HEK293 (cell line): ENCODE measurements around the gene TMEM63B.
"Not testable (repeated sequence)": the region's sequence is repeated elsewhere in the genome, so short reads cannot be mapped to it uniquely, and the experiment has no call there.

Source experiments
- GLIS2 ChIP-seq: fragments of 450-650 bp; formaldehyde crosslinking; IDR thresholded peaks from 2 replicates; pipeline ENCODE4 v1.5.1; 2016; ENCODE audit warnings: missing biosample characterization, missing genetic modification characterization
- PRDM1 ChIP-seq: fragments of 450-650 bp; formaldehyde crosslinking; IDR thresholded peaks from 2 replicates; pipeline ENCODE4; 2016; ENCODE audit warnings: missing biosample characterization, missing genetic modification characterization
- SALL2 ChIP-seq: fragments of 450-650 bp; formaldehyde crosslinking; IDR thresholded peaks from 2 replicates; pipeline ENCODE4 v1.5.0; 2017; ENCODE audit warnings: missing biosample characterization, mild to moderate bottlenecking, missing genetic modification characterization, borderline replicate concordance
- SETDB1 ChIP-seq: IDR thresholded peaks from one replicate; pipeline ENCODE4 v1.6.1; 2017; ENCODE audit warnings: mild to moderate bottlenecking, low read length, moderate library complexity, mixed read lengths; ENCODE audit not compliant: insufficient read length
- YY1 ChIP-seq: fragments of 450-650 bp; formaldehyde crosslinking; IDR thresholded peaks from 2 replicates; pipeline ENCODE4 v1.5.1; 2018; ENCODE audit warnings: missing biosample characterization, missing genetic modification characterization
- ZBTB48 ChIP-seq: fragments of 450-650 bp; formaldehyde crosslinking; IDR thresholded peaks from 2 replicates; pipeline ENCODE4 v1.5.1; 2016; ENCODE audit warnings: missing biosample characterization, missing genetic modification characterization
- ZNF10 ChIP-seq: fragments of 450-650 bp; formaldehyde crosslinking; IDR thresholded peaks from 2 replicates; pipeline ENCODE4 v1.5.1; 2017; ENCODE audit warnings: missing biosample characterization, missing genetic modification characterization
- ZNF501 ChIP-seq: fragments of 450-650 bp; formaldehyde crosslinking; IDR thresholded peaks from 2 replicates; pipeline ENCODE4 v1.5.1; 2016; ENCODE audit warnings: missing biosample characterization, missing genetic modification characterization
- ZNF529 ChIP-seq: fragments of 450-650 bp; formaldehyde crosslinking; IDR thresholded peaks from 2 replicates; pipeline ENCODE4 v1.5.1; 2017; ENCODE audit warnings: missing genetic modification characterization, missing biosample characterization; ENCODE audit not compliant: insufficient replicate concordance
- ZNF654 ChIP-seq: fragments of 450-650 bp; formaldehyde crosslinking; IDR thresholded peaks from 2 replicates; pipeline ENCODE4 v1.5.1; 2016; ENCODE audit warnings: low read depth, missing biosample characterization, missing genetic modification characterization
- TF ChIP-seq, protein P1 (sequence below): fragments of 450-650 bp; formaldehyde crosslinking; IDR thresholded peaks from 2 replicates; pipeline ENCODE4 v1.5.1; 2016; ENCODE audit warnings: missing biosample characterization, missing genetic modification characterization
- TF ChIP-seq, protein P2 (sequence below): fragments of 450-650 bp; formaldehyde crosslinking; IDR thresholded peaks from 2 replicates; pipeline ENCODE4 v1.5.1; 2016; ENCODE audit warnings: missing biosample characterization, missing genetic modification characterization
- TF ChIP-seq, protein P3 (sequence below): fragments of 450-650 bp; formaldehyde crosslinking; IDR thresholded peaks from 2 replicates; pipeline ENCODE4 v1.5.1; 2016; ENCODE audit warnings: missing biosample characterization, missing genetic modification characterization, low read depth

DNA sequence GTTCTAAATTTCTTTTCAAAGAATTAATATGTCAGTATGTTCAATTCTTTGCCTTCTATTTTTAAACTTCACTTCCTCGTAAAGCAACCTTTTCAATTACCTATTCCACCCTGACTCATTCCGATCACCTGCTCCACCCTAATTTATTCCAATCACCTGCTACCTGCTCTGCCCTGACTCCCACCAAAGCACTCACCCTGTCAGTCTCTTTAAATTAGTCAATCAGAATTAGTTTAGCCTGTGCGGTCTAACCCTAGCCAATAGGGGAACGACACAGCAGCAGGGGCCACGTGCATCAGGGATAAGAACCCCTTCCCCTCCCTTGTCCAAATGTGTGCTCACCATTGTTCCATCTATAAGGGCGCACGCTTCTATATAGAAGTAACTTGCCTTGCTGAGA is 58.0 kb downstream of the TMEM63B start:
- TF ChIP-seq, protein P1, sequence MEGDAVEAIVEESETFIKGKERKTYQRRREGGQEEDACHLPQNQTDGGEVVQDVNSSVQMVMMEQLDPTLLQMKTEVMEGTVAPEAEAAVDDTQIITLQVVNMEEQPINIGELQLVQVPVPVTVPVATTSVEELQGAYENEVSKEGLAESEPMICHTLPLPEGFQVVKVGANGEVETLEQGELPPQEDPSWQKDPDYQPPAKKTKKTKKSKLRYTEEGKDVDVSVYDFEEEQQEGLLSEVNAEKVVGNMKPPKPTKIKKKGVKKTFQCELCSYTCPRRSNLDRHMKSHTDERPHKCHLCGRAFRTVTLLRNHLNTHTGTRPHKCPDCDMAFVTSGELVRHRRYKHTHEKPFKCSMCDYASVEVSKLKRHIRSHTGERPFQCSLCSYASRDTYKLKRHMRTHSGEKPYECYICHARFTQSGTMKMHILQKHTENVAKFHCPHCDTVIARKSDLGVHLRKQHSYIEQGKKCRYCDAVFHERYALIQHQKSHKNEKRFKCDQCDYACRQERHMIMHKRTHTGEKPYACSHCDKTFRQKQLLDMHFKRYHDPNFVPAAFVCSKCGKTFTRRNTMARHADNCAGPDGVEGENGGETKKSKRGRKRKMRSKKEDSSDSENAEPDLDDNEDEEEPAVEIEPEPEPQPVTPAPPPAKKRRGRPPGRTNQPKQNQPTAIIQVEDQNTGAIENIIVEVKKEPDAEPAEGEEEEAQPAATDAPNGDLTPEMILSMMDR (tag by site-specific recombination) = not testable (repeated sequence)
- not testable (repeated sequence) for TF ChIP-seq GLIS2 (tag by site-specific recombination); ZBTB48; YY1 (tag by site-specific recombination); SALL2; SETDB1; ZNF10 (tag by site-specific recombination); ZNF501 (tag by site-specific recombination); PRDM1 (tag by site-specific recombination); ZNF529 (tag by site-specific recombination); ZNF654 (tag by site-specific recombination)
- TF ChIP-seq, protein P2, sequence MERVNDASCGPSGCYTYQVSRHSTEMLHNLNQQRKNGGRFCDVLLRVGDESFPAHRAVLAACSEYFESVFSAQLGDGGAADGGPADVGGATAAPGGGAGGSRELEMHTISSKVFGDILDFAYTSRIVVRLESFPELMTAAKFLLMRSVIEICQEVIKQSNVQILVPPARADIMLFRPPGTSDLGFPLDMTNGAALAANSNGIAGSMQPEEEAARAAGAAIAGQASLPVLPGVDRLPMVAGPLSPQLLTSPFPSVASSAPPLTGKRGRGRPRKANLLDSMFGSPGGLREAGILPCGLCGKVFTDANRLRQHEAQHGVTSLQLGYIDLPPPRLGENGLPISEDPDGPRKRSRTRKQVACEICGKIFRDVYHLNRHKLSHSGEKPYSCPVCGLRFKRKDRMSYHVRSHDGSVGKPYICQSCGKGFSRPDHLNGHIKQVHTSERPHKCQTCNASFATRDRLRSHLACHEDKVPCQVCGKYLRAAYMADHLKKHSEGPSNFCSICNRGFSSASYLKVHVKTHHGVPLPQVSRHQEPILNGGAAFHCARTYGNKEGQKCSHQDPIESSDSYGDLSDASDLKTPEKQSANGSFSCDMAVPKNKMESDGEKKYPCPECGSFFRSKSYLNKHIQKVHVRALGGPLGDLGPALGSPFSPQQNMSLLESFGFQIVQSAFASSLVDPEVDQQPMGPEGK = not testable (repeated sequence)
- TF ChIP-seq, protein P3, sequence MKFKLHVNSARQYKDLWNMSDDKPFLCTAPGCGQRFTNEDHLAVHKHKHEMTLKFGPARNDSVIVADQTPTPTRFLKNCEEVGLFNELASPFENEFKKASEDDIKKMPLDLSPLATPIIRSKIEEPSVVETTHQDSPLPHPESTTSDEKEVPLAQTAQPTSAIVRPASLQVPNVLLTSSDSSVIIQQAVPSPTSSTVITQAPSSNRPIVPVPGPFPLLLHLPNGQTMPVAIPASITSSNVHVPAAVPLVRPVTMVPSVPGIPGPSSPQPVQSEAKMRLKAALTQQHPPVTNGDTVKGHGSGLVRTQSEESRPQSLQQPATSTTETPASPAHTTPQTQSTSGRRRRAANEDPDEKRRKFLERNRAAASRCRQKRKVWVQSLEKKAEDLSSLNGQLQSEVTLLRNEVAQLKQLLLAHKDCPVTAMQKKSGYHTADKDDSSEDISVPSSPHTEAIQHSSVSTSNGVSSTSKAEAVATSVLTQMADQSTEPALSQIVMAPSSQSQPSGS (tag by site-specific recombination) = not testable (repeated sequence)
